ENCODE results near the gene RAD51B.

DNA sequence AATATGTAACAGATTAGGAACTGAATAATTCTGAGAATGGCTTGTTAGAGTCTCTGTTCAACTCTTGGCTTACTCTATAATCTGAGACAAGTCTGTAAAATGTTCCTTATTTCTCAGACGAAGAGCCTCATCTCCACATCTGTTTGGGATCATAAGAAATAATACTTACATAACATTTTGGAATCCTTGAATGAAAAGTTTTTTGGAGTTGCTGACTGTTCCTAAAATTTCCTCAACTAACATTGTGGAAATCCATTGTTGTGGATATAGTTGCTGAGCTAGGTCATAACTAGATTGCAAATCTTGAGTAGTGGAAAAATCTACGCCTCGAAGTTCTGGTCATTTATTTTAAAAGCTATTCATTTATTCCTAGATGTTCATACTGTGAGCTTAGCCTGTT is 570.4 kb downstream of the RAD51B start:
- TF ChIP-seq, protein P1, sequence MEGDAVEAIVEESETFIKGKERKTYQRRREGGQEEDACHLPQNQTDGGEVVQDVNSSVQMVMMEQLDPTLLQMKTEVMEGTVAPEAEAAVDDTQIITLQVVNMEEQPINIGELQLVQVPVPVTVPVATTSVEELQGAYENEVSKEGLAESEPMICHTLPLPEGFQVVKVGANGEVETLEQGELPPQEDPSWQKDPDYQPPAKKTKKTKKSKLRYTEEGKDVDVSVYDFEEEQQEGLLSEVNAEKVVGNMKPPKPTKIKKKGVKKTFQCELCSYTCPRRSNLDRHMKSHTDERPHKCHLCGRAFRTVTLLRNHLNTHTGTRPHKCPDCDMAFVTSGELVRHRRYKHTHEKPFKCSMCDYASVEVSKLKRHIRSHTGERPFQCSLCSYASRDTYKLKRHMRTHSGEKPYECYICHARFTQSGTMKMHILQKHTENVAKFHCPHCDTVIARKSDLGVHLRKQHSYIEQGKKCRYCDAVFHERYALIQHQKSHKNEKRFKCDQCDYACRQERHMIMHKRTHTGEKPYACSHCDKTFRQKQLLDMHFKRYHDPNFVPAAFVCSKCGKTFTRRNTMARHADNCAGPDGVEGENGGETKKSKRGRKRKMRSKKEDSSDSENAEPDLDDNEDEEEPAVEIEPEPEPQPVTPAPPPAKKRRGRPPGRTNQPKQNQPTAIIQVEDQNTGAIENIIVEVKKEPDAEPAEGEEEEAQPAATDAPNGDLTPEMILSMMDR (conservative IDR thresholded peaks at IDR 0.05), result no peak
- TF ChIP-seq ZFX (IDR thresholded peaks at IDR 0.05), result no peak

Data from C4-2B (cell line).